ENCODE data around the gene CCL2.
"Not testable (repeated sequence)": the region's sequence is repeated elsewhere in the genome, so short reads cannot be mapped to it uniquely, and the experiment has no call there.

Gene CCL2

DNA sequence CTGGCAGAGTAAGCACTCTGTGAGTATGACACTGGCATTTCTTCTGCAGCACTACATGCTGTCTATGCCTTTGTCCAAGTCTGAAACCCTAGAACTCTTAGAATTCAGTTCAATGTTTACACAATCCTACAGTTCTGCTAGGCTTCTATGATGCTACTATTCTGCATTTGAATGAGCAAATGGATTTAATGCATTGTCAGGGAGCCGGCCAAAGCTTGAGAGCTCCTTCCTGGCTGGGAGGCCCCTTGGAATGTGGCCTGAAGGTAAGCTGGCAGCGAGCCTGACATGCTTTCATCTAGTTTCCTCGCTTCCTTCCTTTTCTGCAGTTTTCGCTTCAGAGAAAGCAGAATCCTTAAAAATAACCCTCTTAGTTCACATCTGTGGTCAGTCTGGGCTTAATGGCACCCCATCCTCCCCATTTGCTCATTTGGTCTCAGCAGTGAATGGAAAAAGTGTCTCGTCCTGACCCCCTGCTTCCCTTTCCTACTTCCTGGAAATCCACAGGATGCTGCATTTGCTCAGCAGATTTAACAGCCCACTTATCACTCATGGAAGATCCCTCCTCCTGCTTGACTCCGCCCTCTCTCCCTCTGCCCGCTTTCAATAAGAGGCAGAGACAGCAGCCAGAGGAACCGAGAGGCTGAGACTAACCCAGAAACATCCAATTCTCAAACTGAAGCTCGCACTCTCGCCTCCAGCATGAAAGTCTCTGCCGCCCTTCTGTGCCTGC is at the start of gene CCL2:
Gene CCL2 (plus strand): TSS at position 635 of the 730 bp plus-strand sequence. CDS start 65 bp downstream, at position 700.
- DNase-seq: peak; percentile 90

- DNase-seq: no peak
Observed at GRCh38 chr17:34205401-34205800, 49.7 kb upstream of the CCL2 start.

DNA sequence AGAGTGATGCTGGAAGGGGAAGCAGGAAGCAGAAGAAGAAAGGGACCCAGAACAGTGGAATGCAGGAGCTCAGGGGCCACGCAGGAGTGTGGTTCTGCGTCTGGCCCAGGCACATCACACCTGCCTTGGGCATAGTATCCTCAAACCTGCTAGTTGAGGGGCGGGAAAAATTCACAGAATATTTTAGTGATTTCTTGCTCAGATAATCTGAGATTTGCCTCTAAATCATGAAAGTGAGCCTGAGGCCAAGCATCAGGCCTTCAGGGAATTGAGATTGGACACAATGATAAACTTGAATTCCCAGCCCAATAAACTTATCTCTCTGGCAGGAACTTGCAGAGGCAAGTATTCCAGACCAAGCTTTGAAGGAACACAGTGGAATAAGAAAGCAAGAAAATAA is 48.5 kb upstream of the CCL2 start:
- DNase-seq: no peak

- DNase-seq: no peak
Observed at GRCh38 chr17:34207572-34207971, 47.5 kb upstream of the CCL2 start.

GRCh38 chr17:34218748-34219147 is 36.3 kb upstream of the CCL2 start:
- no peak for DNase-seq

DNA sequence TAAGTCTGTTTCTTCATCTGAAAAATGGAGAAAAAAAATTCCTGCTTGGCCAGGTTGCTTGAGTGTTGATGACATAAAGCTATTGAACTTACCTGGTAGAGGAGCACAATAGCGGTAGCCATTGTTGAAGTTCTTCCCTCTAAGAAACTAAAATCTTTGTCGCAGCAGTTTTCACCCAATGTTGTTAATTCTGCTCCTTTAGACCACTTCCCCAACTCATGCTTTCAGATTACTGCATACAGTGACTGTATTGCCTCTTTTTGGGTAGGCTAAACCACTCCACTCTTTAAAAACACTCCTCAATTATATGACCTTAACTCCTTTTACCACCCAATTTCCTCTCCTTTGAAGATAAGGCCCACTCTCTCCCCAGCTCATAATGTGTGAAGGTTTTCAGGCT is 35.7 kb upstream of the CCL2 start:
- no peak for DNase-seq

GRCh38 chr17:34220045-34220751 is 34.9 kb upstream of the CCL2 start:
- DNase-seq: no peak

DNA sequence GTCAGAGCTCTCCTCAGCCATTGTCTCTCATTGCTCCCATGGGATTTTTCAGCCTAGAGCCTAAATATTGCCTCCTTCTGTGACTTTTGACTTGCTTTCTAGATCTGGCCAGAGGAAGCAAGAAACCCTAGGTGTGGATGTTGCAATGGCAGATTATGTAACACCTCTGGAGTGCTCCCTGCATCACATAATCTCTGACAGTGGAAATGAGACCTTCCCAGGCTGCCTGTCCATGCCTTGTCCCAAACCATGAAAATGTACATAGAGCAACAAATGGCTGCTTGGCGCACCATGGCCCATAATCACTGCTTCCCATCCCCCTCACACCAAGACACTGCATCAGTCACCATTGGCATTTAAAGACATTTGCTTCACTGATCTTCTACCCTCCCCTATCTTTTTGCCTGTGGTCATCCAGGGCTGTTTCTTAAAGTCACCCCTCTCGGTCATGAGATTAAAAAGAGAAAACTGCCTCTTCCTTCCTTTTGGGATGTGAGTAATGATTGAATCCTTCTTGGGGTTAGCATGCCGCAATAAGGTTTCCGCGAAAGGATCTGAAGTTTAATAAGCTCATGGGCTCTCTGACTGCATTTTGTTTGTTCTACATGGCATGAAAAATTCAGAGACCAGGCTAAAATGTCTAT is 34.2 kb upstream of the CCL2 start:
- no peak for DNase-seq

GRCh38 chr17:34221411-34221810 is 33.7 kb upstream of the CCL2 start:
- DNase-seq: no peak

- no peak for DNase-seq
Observed at GRCh38 chr17:34222722-34223497, 32.2 kb upstream of the CCL2 start.

GRCh38 chr17:34225046-34225445 is 30.0 kb upstream of the CCL2 start:
- DNase-seq: no peak

GRCh38 chr17:34226011-34226743 is 28.9 kb upstream of the CCL2 start:
- DNase-seq: no peak

DNA sequence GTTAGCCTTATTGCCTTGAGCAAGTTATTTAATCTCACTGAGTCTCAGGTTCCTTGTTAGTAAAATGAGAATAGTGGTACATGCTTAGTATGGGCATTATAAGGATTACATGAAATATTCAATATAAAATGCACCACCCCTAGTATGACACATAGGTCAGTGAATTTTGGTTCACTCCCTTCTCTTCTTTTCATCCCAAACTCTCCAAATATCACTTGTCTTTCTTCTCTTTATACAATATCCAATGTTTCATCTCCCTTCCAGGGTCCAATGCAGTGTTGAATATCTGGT is 28.4 kb upstream of the CCL2 start:
- DNase-seq: no peak

- not testable (repeated sequence) for DNase-seq
Observed at GRCh38 chr17:34227293-34227692, 27.8 kb upstream of the CCL2 start.

GRCh38 chr17:34227707-34228106 is 27.4 kb upstream of the CCL2 start:
- DNase-seq: no peak

DNA sequence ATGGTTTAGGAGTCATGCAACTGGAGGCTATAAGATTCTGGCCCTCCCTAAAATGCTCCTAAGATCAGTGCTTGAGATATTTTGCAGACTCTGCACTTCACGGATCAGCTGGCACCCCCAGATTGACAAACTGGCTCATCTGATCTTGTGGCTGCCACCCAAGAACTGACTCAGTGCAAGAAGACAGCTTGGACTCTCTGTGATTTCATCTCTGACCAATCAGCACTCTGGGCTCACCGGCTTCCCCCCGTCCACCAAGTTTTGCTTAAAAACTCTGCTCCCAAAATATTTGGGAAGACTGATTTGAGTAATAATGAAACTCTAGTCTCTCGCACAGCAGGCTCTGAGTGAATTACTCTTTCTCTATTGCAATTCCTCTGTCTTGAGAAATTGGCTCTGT is 26.3 kb upstream of the CCL2 start:
- no peak for DNase-seq

- DNase-seq: no peak
Observed at GRCh38 chr17:34230342-34230741, 24.7 kb upstream of the CCL2 start.

DNA sequence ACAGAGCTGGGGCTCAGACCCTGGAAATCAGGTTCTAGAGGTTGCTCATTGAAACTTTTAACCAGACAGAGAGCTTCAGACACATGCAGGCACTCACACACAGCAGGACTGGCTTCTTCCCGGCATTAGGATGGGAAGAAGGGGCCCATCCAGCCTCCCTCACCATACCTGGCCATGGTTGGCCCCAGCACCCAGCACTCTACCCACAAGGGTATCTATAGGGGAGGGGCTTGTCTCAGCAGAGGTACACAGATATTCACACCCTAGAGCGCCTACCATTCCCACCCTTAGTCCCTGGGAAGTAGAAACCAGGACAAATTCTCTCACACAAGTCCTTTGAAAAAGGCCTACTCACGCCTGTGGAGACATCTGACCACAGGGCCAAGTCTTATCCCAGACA is 20.5 kb upstream of the CCL2 start:
- no peak for DNase-seq

DNA sequence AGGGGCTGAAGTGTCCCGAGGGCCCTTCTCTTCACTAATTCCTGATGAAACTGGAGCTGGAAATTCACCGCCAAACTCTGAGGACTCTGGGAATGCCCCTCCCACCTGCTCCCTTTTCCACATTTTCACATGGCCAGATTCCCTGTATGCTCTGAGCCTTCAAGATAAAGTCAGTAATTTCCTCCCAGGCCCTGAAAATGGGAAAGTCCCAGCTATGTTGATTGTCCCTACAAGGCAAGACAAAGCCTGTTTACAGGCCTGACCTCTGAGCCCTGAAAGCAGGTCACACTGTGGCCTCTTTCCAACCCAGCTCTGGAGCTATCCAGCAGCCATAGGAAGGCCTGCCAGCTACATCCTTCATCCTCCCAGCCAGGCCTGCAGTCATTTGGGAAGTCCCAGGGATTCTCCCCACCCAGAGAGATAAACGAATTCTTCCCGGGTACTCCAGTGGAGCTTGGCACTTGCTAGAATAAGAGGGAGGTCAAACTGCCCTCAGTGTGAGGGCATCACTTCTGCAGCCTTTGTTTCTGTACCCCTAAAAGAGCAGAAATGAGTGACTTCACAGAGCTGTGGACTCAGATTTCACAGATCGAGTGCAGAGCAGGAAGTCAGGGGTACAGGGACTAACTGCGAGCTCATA is 19.6 kb upstream of the CCL2 start:
- peak; percentile 81 for DNase-seq

DNA sequence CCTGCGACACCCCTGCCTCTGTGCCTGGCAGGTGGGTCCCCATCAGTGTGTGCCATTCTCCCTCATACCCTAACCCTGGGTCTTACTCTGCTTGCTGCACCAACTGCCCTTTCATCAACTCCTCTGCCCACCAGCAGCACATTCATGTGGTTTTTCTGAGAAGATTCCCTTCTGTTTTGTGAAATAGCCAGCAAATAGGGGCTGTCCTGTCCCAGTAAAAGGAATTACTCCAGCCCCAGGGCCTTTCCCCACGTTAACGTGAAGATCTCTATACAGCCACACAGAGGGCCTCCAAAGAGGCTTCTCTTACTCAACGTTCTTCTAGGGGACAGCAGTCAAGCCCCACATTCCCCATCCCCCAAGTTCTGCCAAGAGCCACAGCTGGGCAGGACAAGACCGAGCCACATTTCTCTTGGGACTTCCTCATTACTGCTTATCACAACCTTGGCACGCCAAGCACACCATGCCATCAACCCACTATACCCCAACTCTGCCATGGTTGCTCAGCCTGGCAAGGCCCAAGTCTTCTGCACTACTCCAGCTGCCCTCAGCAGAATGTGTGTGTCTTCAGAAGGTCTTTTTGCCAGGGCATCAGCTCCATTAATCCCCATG is 18.7 kb upstream of the CCL2 start:
- no peak for DNase-seq

DNA sequence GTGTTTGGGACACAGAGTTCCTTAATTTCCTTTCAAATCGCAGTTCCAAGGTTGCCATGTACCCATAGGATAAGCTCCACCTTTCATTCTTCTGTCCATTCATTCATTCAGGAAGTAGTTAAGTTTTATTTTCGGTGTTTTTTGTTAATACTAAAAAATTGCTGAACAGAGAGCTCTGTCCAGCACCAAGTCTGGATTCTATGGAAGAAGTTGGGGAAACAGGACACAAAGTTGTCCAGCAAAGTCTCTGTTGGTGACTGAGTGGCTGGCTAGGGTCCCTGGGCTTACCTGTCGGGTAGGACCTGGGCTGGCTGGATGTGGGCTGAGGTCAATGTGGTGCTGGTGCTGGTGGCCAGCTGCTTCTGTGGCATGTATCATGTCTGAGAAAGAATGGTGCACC is 17.6 kb upstream of the CCL2 start:
- DNase-seq: no peak

- DNase-seq: peak; percentile 88
Observed at GRCh38 chr17:34241062-34241461, 14.0 kb upstream of the CCL2 start.

All from femur (tissue), 1 donor.